Astrocyte (in vitro differentiated cells and primary cell): ENCODE measurements around the gene SAMD9L. TPM values are rescaled to one million over a fixed set of nuclear protein-coding genes. Genes with fewer than 3 reads are reported as not detected.

Source experiments
- DNase-seq: peaks from one replicate; pipeline ENCODE4 v3.0.0-alpha.2; 2010; ENCODE audit warnings: low read depth
- FAIRE-seq: peaks from 2 replicates; lab custom pipeline; 2011; peaks lifted over from hg19 to GRCh38; lab: Jason Lieb, UNC
- H2AFZ ChIP-seq: 2 replicates; pipeline ENCODE4 v1.6.0; 2012; ENCODE audit warnings: low read depth, low read length, inconsistent platforms
- H3K27ac ChIP-seq: 2 replicates; pipeline ENCODE4 v1.5.1; 2011; ENCODE audit warnings: low read depth, low read length, inconsistent platforms
- H3K27me3 ChIP-seq: 2 replicates; pipeline ENCODE4 v1.6.0; 2011; ENCODE audit warnings: low read length, inconsistent platforms; ENCODE audit not compliant: insufficient read depth
- H3K36me3 ChIP-seq: 2 replicates; pipeline ENCODE4 v1.5.1; 2011; ENCODE audit warnings: low read length, inconsistent platforms; ENCODE audit not compliant: insufficient read depth
- H3K4me1 ChIP-seq: 2 replicates; pipeline ENCODE4 v1.5.1; 2011; ENCODE audit warnings: low read length, inconsistent platforms; ENCODE audit not compliant: insufficient read depth
- H3K4me2 ChIP-seq: 2 replicates; pipeline ENCODE4 v1.6.0; 2012; ENCODE audit warnings: low read length, inconsistent platforms
- H3K4me3 ChIP-seq: 2 replicates; pipeline ENCODE4 v1.5.1; 2011; ENCODE audit warnings: low read depth, mild to moderate bottlenecking, low read length, inconsistent platforms; ENCODE audit not compliant: insufficient read depth
- H3K79me2 ChIP-seq: 2 replicates; pipeline ENCODE4 v1.6.0; 2012; ENCODE audit warnings: mild to moderate bottlenecking, low read length, inconsistent platforms; ENCODE audit not compliant: insufficient read depth
- H3K9ac ChIP-seq: 2 replicates; pipeline ENCODE4 v1.6.0; 2012; ENCODE audit warnings: mild to moderate bottlenecking, low read length, inconsistent platforms
- H3K9me3 ChIP-seq: 2 replicates; pipeline ENCODE4 v1.5.1; 2012; ENCODE audit warnings: low read depth, mild to moderate bottlenecking, low read length, inconsistent platforms; ENCODE audit not compliant: insufficient read depth
- H4K20me1 ChIP-seq: 2 replicates; pipeline ENCODE4 v1.6.0; 2012; ENCODE audit warnings: low read length, inconsistent platforms; ENCODE audit not compliant: insufficient read depth
- H3K27ac Mint-ChIP-seq: one replicate; pipeline ENCODE4 v1.8.0; 2021; ENCODE audit warnings: mild to moderate bottlenecking, mixed read lengths; ENCODE audit not compliant: unreplicated experiment
- H3K27me3 Mint-ChIP-seq: one replicate; pipeline ENCODE4 v1.8.0; 2021; ENCODE audit warnings: low read depth, mixed read lengths; ENCODE audit not compliant: unreplicated experiment
- H3K36me3 Mint-ChIP-seq: one replicate; pipeline ENCODE4 v1.8.0; 2021; ENCODE audit warnings: low read depth, mixed read lengths; ENCODE audit not compliant: unreplicated experiment
- H3K4me1 Mint-ChIP-seq: one replicate; pipeline ENCODE4 v1.8.0; 2021; ENCODE audit warnings: low read depth, mixed read lengths; ENCODE audit not compliant: unreplicated experiment
- H3K4me3 Mint-ChIP-seq: one replicate; pipeline ENCODE4 v1.8.0; 2021; ENCODE audit warnings: mild to moderate bottlenecking, moderate library complexity, mixed read lengths; ENCODE audit not compliant: unreplicated experiment
- H3K9me3 Mint-ChIP-seq: one replicate; pipeline ENCODE4 v1.8.0; 2021; ENCODE audit warnings: mild to moderate bottlenecking, mixed read lengths; ENCODE audit not compliant: unreplicated experiment
- EZH2 ChIP-seq: IDR thresholded peaks from 2 replicates; pipeline ENCODE4 v1.6.1; 2012; ENCODE audit warnings: mild to moderate bottlenecking, low read length, inconsistent platforms; ENCODE audit not compliant: insufficient read depth
- total RNA-seq: library from RNA; stranded (reverse); gene quantifications from 2 replicates; pipeline ENCODE4 v1.2.1, GENCODE V29; 2021
- TF ChIP-seq, protein P1 (sequence below): IDR thresholded peaks from 2 replicates; pipeline ENCODE4 v1.5.1; 2011; ENCODE audit warnings: low read depth, mild to moderate bottlenecking, inconsistent platforms, low read length, moderate library complexity; ENCODE audit not compliant: insufficient read depth

SAMD9L gene
- total RNA-seq, 1 donor from 2014 or later, result 45.2 TPM

DNA sequence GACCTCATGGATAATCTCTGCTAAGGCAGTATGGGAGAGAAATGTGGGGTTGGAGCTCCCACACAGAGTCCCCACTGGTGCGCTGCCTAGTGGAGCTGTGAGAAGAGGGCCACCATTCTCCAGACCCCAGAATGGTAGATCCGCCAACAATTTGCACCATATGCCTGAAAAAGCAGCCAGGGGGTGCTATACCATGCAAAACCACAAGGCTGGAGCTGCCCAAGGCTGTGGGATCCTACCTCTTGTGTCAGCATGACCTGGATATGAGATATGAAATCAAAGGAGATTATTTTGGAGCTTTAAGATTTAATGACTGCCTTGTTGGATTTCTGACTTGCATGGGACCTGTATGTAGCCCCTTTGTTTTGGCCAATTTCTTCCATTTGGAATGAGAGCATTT is 27.0 kb upstream of the SAMD9L start:
- FAIRE-seq, result no peak
- no peak for DNase-seq

DNA sequence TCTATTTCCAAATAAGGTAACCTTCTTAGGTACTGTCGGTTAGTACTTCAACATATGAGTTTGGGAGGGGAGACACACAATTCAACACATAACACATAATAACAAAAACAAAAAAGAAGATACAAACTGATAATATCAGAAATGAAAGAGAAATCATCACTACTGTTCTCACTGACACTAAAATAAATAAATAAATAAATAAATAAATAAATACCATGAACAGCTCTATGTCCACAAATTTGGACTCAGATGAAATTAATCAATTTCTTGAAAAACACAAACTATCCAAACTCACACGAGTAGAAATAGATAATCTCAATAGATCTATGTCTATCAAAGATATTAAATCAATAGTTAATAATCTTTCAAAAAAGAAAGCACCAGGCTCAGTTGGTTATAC is 24.5 kb upstream of the SAMD9L start:
- no peaks in the 10 kb centered on the region for H3K4me1 Mint-ChIP-seq
- no peaks in the 10 kb centered on the region for H3K79me2 ChIP-seq
- H3K9me3 ChIP-seq, result peaks cover 4% of the 10 kb centered on the region
- FAIRE-seq, result no peak
- H3K27me3 ChIP-seq, result peaks cover 6% of the 10 kb centered on the region
- no peak overlapping the region for H3K27ac Mint-ChIP-seq
- no peaks in the 10 kb centered on the region for H3K4me1 ChIP-seq
- no peak overlapping the region for H2AFZ ChIP-seq
- H3K4me3 ChIP-seq, result no peak overlapping the region
- no peak for DNase-seq
- H3K36me3 Mint-ChIP-seq, result no peaks in the 10 kb centered on the region
- peaks cover 11% of the 10 kb centered on the region for H3K27me3 Mint-ChIP-seq
- TF ChIP-seq, protein P1, sequence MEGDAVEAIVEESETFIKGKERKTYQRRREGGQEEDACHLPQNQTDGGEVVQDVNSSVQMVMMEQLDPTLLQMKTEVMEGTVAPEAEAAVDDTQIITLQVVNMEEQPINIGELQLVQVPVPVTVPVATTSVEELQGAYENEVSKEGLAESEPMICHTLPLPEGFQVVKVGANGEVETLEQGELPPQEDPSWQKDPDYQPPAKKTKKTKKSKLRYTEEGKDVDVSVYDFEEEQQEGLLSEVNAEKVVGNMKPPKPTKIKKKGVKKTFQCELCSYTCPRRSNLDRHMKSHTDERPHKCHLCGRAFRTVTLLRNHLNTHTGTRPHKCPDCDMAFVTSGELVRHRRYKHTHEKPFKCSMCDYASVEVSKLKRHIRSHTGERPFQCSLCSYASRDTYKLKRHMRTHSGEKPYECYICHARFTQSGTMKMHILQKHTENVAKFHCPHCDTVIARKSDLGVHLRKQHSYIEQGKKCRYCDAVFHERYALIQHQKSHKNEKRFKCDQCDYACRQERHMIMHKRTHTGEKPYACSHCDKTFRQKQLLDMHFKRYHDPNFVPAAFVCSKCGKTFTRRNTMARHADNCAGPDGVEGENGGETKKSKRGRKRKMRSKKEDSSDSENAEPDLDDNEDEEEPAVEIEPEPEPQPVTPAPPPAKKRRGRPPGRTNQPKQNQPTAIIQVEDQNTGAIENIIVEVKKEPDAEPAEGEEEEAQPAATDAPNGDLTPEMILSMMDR, result no peak
- no peak for TF ChIP-seq EZH2
- no peak overlapping the region for H3K4me2 ChIP-seq
- H3K9me3 Mint-ChIP-seq, result peaks cover 23% of the 10 kb centered on the region
- no peak overlapping the region for H3K4me3 Mint-ChIP-seq
- no peak overlapping the region for H3K27ac ChIP-seq
- no peaks in the 10 kb centered on the region for H4K20me1 ChIP-seq
- H3K9ac ChIP-seq, result no peak overlapping the region
- H3K36me3 ChIP-seq, result no peaks in the 10 kb centered on the region

More for the DNA sequence above, 27.0 kb upstream of the SAMD9L start:
- Histone ChIP-seq H3K9me3 (peaks cover 4% of the 10 kb centered on the region), H3K27ac (no peak overlapping the region), H2AFZ (no peak overlapping the region), H3K4me3 (no peak overlapping the region), H3K27me3 (peaks cover 11% of the 10 kb centered on the region), H3K4me2 (no peak overlapping the region), H3K9ac (no peak overlapping the region), H3K4me1 (no peaks in the 10 kb centered on the region), H3K36me3 (no peaks in the 10 kb centered on the region), H4K20me1 (no peaks in the 10 kb centered on the region), H3K79me2 (no peaks in the 10 kb centered on the region)
- TF ChIP-seq, protein P1, result no peak
- TF ChIP-seq EZH2, result no peak
- H3K36me3 Mint-ChIP-seq, result no peaks in the 10 kb centered on the region
- no peaks in the 10 kb centered on the region for H3K4me1 Mint-ChIP-seq
- H3K27ac Mint-ChIP-seq, result no peak overlapping the region
- H3K4me3 Mint-ChIP-seq, result no peak overlapping the region
- peaks cover 18% of the 10 kb centered on the region for H3K9me3 Mint-ChIP-seq
- no peaks in the 10 kb centered on the region for H3K27me3 Mint-ChIP-seq

DNA sequence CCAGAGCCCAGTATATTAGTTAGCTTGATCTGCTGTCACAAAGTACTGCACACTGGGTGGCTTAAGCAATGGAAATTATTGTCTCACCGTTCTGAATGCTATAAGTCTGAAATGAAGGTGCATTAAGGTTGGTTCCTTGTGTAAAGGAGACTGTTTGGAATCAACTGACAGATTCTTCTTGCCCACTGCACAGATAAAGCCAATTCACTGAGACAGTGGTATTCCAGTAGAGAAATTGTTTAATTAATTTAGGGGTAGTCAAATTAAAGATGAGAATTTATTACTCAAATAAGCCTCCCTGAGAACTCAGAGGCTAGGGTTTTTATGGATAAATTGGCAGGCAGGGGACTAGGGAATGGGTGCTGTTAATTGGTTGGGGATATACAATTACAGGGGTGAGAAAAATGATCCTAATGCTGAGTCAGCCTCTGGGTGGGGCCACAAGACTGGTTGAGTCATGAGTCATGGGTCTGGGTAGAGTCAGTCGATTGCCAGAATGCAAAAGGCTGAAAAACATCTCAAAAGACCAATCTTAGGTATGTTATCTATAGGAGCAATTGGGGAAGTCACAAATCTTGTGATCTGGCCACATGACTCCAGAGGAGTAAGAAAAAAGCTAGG is 23.5 kb upstream of the SAMD9L start:
- Histone ChIP-seq H3K4me1 (no peaks in the 10 kb centered on the region), H3K4me2 (no peak overlapping the region), H2AFZ (no peak overlapping the region), H3K36me3 (no peaks in the 10 kb centered on the region), H3K9ac (no peak overlapping the region), H3K27ac (no peak overlapping the region), H3K79me2 (no peaks in the 10 kb centered on the region), H3K9me3 (peaks cover 4% of the 10 kb centered on the region), H3K27me3 (peaks cover 2% of the 10 kb centered on the region), H4K20me1 (no peaks in the 10 kb centered on the region), H3K4me3 (no peak overlapping the region)
- H3K27ac Mint-ChIP-seq, result no peak overlapping the region
- FAIRE-seq (no peak), DNase-seq (no peak)
- H3K4me1 Mint-ChIP-seq, result no peaks in the 10 kb centered on the region
- TF ChIP-seq EZH2, result no peak
- TF ChIP-seq, protein P1, result no peak
- H3K27me3 Mint-ChIP-seq, result peaks cover 17% of the 10 kb centered on the region
- peaks cover 28% of the 10 kb centered on the region for H3K9me3 Mint-ChIP-seq
- H3K4me3 Mint-ChIP-seq, result no peak overlapping the region
- H3K36me3 Mint-ChIP-seq, result no peaks in the 10 kb centered on the region
